Vagina (tissue), 2 donors: ENCODE measurements around the gene MYO1C. TPM values are rescaled to one million over a fixed set of nuclear protein-coding genes. Genes with fewer than 3 reads are reported as not detected.

ENCODE experiments used
- DNase-seq, 2 donors: peaks; one replicate each; pipeline ENCODE4 v3.0.0-alpha.2; 2017; ENCODE audit errors: extremely low spot score in 2 of 2
- H3K27ac ChIP-seq: fragments of 200-600 bp; sonication (generic); one replicate; pipeline ENCODE4 v1.5.1; 2019
- H3K27me3 ChIP-seq: fragments of 200-600 bp; sonication (generic); one replicate; pipeline ENCODE4 v1.5.1; 2019
- H3K36me3 ChIP-seq, 2 donors: fragments of 200-600 bp; sonication (generic); one replicate each; pipeline ENCODE4 v1.5.1; 2017 to 2019
- H3K4me1 ChIP-seq: fragments of 200-600 bp; sonication (generic); one replicate; pipeline ENCODE4 v1.5.1; 2019
- H3K4me3 ChIP-seq, 2 donors: fragments of 200-600 bp; sonication (generic); 1 replicate in 1 of 2; 2 replicates in 1 of 2; pipeline ENCODE4 v1.5.1; 2016 to 2019
- H3K9me3 ChIP-seq: fragments of 200-600 bp; sonication (generic); one replicate; pipeline ENCODE4 v1.5.1; 2019
- POLR2A ChIP-seq, 2 donors: fragments of 450-650 bp; IDR thresholded peaks; one replicate each; pipeline ENCODE4 v1.6.1; 2017; ENCODE audit warnings: antibody characterized with exemption in 2 of 2, mild to moderate bottlenecking in 2 of 2, moderate library complexity in 2 of 2
- POLR2AphosphoS5 ChIP-seq, 2 donors: sonication (generic); formaldehyde crosslinking; IDR thresholded peaks; one replicate each; pipeline ENCODE4 v1.9.0; 2017; ENCODE audit warnings: antibody characterized with exemption in 2 of 2, mild to moderate bottlenecking in 2 of 2, low read depth in 1 of 2; ENCODE audit not compliant: insufficient read depth in 1 of 2
- intact Hi-C: fragments of 100-400 bp; cut with DNase I; formaldehyde crosslinking; loops from one replicate; pipeline ENCODE4 v1.15.1; 2023
- total RNA-seq: library from RNA; depleted of rRNA; stranded (reverse); fragments of >200 nt; gene quantifications from one replicate; pipeline ENCODE4 v1.2.3, GENCODE V29; 2016
- TF ChIP-seq, protein P1 (sequence below), 3 experiments: fragments of 450-650 bp in 2 of 3; fragments of 200-600 bp in 1 of 3; sonication (generic) in 1 of 3; IDR thresholded peaks; one replicate each; pipeline ENCODE4 v1.5.1; 2017 to 2019; ENCODE audit warnings: antibody characterized with exemption in 3 of 3, mild to moderate bottlenecking in 2 of 3, moderate library complexity in 2 of 3

The MYO1C gene, protein sequence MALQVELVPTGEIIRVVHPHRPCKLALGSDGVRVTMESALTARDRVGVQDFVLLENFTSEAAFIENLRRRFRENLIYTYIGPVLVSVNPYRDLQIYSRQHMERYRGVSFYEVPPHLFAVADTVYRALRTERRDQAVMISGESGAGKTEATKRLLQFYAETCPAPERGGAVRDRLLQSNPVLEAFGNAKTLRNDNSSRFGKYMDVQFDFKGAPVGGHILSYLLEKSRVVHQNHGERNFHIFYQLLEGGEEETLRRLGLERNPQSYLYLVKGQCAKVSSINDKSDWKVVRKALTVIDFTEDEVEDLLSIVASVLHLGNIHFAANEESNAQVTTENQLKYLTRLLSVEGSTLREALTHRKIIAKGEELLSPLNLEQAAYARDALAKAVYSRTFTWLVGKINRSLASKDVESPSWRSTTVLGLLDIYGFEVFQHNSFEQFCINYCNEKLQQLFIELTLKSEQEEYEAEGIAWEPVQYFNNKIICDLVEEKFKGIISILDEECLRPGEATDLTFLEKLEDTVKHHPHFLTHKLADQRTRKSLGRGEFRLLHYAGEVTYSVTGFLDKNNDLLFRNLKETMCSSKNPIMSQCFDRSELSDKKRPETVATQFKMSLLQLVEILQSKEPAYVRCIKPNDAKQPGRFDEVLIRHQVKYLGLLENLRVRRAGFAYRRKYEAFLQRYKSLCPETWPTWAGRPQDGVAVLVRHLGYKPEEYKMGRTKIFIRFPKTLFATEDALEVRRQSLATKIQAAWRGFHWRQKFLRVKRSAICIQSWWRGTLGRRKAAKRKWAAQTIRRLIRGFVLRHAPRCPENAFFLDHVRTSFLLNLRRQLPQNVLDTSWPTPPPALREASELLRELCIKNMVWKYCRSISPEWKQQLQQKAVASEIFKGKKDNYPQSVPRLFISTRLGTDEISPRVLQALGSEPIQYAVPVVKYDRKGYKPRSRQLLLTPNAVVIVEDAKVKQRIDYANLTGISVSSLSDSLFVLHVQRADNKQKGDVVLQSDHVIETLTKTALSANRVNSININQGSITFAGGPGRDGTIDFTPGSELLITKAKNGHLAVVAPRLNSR
- total RNA-seq = 118 TPM

DNA sequence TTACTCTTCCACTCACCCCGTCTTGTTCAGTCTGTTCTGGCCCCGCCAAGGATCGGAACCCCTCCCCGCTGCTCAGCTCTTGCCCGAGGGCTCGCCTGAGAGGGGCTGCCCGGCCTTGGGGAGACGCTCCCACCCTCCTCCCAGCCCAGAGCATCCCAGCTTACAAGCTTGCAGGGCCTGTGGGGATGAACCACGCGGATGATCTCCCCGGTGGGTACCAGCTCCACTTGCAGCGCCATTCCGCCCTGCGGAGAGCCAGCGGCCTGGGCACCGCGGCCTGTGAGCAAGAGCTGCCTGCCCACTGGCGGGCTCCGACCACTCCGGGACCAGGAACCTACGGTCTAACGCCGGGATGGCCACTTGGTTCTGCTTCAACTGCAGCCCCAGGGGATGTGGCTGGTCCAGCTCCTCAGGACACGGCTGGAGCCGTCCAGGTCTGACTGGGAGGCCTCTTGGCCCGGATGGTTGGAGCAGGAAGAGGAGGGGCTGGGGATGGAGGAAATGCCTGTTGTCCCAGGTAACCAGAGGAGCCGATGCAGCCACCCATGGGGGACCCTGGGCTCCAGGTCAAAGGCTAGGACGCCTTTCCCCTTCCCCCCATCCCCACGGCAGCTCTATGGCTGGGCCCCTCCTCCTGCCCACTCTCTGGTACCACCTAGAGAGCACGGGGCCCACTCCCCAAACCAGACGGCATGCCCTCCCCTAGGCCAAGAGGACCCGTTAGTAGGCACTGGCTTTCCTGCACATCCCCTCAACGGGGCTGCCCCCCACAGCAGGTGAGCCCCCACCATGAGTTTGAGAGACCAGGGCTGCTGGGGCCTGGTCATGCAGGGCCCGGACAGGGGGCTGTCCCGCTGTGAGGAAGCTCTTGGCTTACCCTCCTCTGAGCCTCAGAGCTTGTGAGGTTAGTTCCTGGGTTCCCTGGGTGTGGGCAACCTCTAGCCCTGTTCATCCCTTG, at the start of gene MYO1C:
MYO1C (minus strand) TSS at position 438 of the 958 bp plus-strand sequence; CDS start at position 239, 199 bp downstream.
- Histone ChIP-seq H3K27ac (peak within 1 kb of the TSS; percentile 94), H3K4me3 (peak within 1 kb of the TSS; percentile 74 to 88), H3K36me3 (peaks cover 0 to 6% of the 10 kb centered on the region in 2 donors), H3K9me3 (no peaks in the 10 kb centered on the region), H3K4me1 (peaks cover 71% of the 10 kb centered on the region), H3K27me3 (no peaks in the 10 kb centered on the region)
- TF ChIP-seq, protein P1, sequence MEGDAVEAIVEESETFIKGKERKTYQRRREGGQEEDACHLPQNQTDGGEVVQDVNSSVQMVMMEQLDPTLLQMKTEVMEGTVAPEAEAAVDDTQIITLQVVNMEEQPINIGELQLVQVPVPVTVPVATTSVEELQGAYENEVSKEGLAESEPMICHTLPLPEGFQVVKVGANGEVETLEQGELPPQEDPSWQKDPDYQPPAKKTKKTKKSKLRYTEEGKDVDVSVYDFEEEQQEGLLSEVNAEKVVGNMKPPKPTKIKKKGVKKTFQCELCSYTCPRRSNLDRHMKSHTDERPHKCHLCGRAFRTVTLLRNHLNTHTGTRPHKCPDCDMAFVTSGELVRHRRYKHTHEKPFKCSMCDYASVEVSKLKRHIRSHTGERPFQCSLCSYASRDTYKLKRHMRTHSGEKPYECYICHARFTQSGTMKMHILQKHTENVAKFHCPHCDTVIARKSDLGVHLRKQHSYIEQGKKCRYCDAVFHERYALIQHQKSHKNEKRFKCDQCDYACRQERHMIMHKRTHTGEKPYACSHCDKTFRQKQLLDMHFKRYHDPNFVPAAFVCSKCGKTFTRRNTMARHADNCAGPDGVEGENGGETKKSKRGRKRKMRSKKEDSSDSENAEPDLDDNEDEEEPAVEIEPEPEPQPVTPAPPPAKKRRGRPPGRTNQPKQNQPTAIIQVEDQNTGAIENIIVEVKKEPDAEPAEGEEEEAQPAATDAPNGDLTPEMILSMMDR (IDR thresholded peaks at IDR 0.05) = no peak
- TF ChIP-seq POLR2AphosphoS5 (IDR thresholded peaks at IDR 0.05; ENCODE audit: insufficient read depth in 1 of 2, low read depth in 1 of 2) = peak in 1 of 2 donors; percentile 34
- no peak for DNase-seq
- intact Hi-C loops = no loop called here

DNA sequence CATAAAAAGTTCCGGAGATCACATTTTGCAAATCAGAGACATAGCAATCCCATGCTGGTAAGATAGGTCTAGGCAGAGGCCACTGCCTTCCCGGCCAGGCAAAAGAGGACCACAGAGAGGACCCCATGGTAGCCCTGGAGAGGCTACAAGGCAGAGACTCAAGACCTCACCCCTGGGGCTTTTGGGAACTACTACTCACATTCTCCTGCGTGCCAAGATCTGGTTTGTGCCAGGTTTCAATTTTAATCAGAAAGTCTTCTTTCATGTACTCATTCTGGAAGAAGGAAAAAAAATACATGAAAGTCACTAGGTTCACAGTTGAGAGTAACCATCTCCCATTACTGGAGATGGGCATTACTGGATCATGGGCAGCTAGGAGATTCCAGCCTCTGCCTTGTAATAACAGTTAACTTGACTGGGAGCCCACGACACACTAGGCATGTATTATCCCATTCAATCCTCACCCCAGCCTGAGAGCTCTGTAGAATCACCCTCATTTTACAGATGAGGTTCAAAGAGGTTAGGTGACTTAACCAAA, 49.0 kb upstream of the MYO1C start:
- no peaks in the 10 kb centered on the region for H3K27me3 ChIP-seq
- TF ChIP-seq POLR2A (IDR thresholded peaks at IDR 0.05) = no peak
- TF ChIP-seq, protein P1 (IDR thresholded peaks at IDR 0.05) = no peak
- TF ChIP-seq POLR2AphosphoS5 (IDR thresholded peaks at IDR 0.05; ENCODE audit: insufficient read depth in 1 of 2, low read depth in 1 of 2) = no peak
- H3K4me1 ChIP-seq = peaks cover 6% of the 10 kb centered on the region
- intact Hi-C loops = no loop called here
- H3K27ac ChIP-seq = no peak overlapping the region
- H3K4me3 ChIP-seq = no peak overlapping the region
- peaks cover 10 to 73% of the 10 kb centered on the region in 2 donors for H3K36me3 ChIP-seq
- H3K9me3 ChIP-seq = no peaks in the 10 kb centered on the region
- DNase-seq = no peak

DNA sequence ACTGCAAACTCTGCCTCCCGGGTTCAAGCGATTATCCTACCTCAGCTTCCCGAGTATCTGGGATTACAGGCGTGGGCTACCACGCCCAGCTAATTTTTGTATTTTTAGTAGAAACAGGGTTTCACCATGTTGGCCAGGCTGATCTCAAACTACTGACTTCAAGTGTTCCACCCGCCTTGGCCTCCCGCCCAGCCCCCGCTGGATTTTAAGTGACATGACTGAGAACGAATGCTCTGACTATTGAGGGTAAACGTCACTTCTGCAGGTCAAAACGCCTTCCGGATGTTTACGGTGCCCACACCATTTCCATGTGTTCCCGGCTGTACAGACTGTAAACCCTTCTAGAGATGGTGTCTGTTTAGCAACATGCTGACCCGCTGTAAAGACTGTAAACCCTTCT, 47.3 kb upstream of the MYO1C start:
- no peaks in the 10 kb centered on the region for H3K27me3 ChIP-seq
- no peak for DNase-seq
- intact Hi-C loops = no loop called here
- no peaks in the 10 kb centered on the region for H3K9me3 ChIP-seq
- peaks cover 3% of the 10 kb centered on the region for H3K4me1 ChIP-seq
- TF ChIP-seq, protein P1 (IDR thresholded peaks at IDR 0.05) = no peak
- no peak for TF ChIP-seq POLR2AphosphoS5 (IDR thresholded peaks at IDR 0.05; ENCODE audit: insufficient read depth in 1 of 2, low read depth in 1 of 2)
- TF ChIP-seq POLR2A (IDR thresholded peaks at IDR 0.05) = no peak
- H3K27ac ChIP-seq = no peak overlapping the region
- H3K4me3 ChIP-seq = no peak overlapping the region
- H3K36me3 ChIP-seq = peaks cover 10 to 80% of the 10 kb centered on the region in 2 donors

DNA sequence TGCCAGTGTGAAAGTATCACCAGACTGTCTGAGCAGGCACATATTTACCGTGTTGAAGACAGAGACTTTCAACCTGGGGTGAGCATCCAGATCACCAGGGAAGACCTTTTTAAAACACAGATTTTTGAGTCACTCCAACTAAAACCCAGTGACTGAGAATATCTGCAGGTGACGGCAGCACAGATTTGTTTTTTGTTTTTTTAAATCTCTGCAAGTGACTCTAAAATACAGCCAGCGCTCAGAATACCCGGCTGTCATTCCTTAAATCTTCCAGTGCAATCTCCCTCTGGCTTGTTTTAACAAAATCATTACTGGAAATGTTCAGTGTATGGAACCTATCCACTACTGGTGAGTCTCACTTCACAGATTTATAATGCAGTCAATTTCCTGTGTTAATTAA, 43.3 kb upstream of the MYO1C start:
- no peak overlapping the region for H3K4me3 ChIP-seq
- intact Hi-C loops = no loop called here

More for the DNA sequence above, 43.3 kb upstream of the MYO1C start:
- Histone ChIP-seq H3K27me3 (no peaks in the 10 kb centered on the region), H3K27ac (no peak overlapping the region), H3K9me3 (no peaks in the 10 kb centered on the region), H3K4me1 (no peaks in the 10 kb centered on the region), H3K36me3 (peaks cover 1 to 93% of the 10 kb centered on the region in 2 donors)
- TF ChIP-seq, protein P1 (IDR thresholded peaks at IDR 0.05) = no peak
- TF ChIP-seq POLR2AphosphoS5 (IDR thresholded peaks at IDR 0.05; ENCODE audit: insufficient read depth in 1 of 2, low read depth in 1 of 2) = no peak
- TF ChIP-seq POLR2A (IDR thresholded peaks at IDR 0.05) = no peak
- DNase-seq = no peak
